ENCODE measurements around the gene REEP1.

- TF ChIP-seq EZH2 (IDR thresholded peaks at IDR 0.05; ENCODE audit: borderline replicate concordance) (no peak), CTCF (IDR thresholded peaks at IDR 0.05; ENCODE audit: poor library complexity) (no peak), EZH2phosphoT487 (IDR thresholded peaks at IDR 0.05; ENCODE audit: low read depth, severe bottlenecking, unreplicated experiment) (no peak)
Measured at GRCh38 chr2:86256982-86257381, 80.4 kb downstream of the REEP1 start.

All from hepatocyte (in vitro differentiated cells).